ENCODE data around the gene DDIAS.
"Not testable (repeated sequence)": the region's sequence is repeated elsewhere in the genome, so short reads cannot be mapped to it uniquely, and the experiment has no call there.

Gene DDIAS

GRCh38 chr11:82901165-82901921, at the start of gene DDIAS:
Gene DDIAS, plus strand, starts transcription at chr11:82901736. Its CDS starts 13,003 bp downstream, at chr11:82914739.
- H3K4me3 ChIP-seq (ENCODE audit: low read depth, low read length): peak within 1 kb of the TSS; percentile 93
- DNase-seq (ENCODE audit: low read depth): peak; percentile 99
- TF ChIP-seq MAX (IDR thresholded peaks at IDR 0.05; ENCODE audit: low read depth, low read length): peak; percentile 93
- TF ChIP-seq MYC (IDR thresholded peaks at IDR 0.05; ENCODE audit: low read depth, low read length): peak; percentile 80
- TF ChIP-seq POLR2A (IDR thresholded peaks at IDR 0.05; ENCODE audit: extremely low read depth, insufficient read length): peak; percentile 85
- no peak for TF ChIP-seq CTCF (IDR thresholded peaks at IDR 0.05; ENCODE audit: low read depth, low read length)

- no peak for DNase-seq (ENCODE audit: low read depth)
- TF ChIP-seq POLR2A (IDR thresholded peaks at IDR 0.05; ENCODE audit: extremely low read depth, insufficient read length) (no peak), MYC (IDR thresholded peaks at IDR 0.05; ENCODE audit: low read depth, low read length) (no peak)
- no peak overlapping the region for H3K4me3 ChIP-seq (ENCODE audit: low read depth, low read length)
Observed at GRCh38 chr11:82854242-82854641, 47.3 kb upstream of the DDIAS start.

GRCh38 chr11:82854916-82855315, 46.6 kb upstream of the DDIAS start:
- not testable (repeated sequence) for DNase-seq (ENCODE audit: low read depth); H3K4me3 ChIP-seq (ENCODE audit: low read depth, low read length)

- no peak for DNase-seq (ENCODE audit: low read depth)
- no peak overlapping the region for H3K4me3 ChIP-seq (ENCODE audit: low read depth, low read length)
- TF ChIP-seq POLR2A (IDR thresholded peaks at IDR 0.05; ENCODE audit: extremely low read depth, insufficient read length): no peak
- TF ChIP-seq CTCF (IDR thresholded peaks at IDR 0.05; ENCODE audit: low read depth, low read length): no peak
- TF ChIP-seq MAX (IDR thresholded peaks at IDR 0.05; ENCODE audit: low read depth, low read length): no peak
- TF ChIP-seq MYC (IDR thresholded peaks at IDR 0.05; ENCODE audit: low read depth, low read length): no peak
Observed at GRCh38 chr11:82855616-82856015, 45.9 kb upstream of the DDIAS start.

- TF ChIP-seq POLR2A (IDR thresholded peaks at IDR 0.05; ENCODE audit: extremely low read depth, insufficient read length) (no peak), CTCF (IDR thresholded peaks at IDR 0.05; ENCODE audit: low read depth, low read length) (no peak), MAX (IDR thresholded peaks at IDR 0.05; ENCODE audit: low read depth, low read length) (no peak), MYC (IDR thresholded peaks at IDR 0.05; ENCODE audit: low read depth, low read length) (no peak)
- DNase-seq (ENCODE audit: low read depth): no peak
- H3K4me3 ChIP-seq (ENCODE audit: low read depth, low read length): no peak overlapping the region
Observed at GRCh38 chr11:82857145-82857544, 44.4 kb upstream of the DDIAS start.

- H3K4me3 ChIP-seq (ENCODE audit: low read depth, low read length): no peak overlapping the region
- no peak for TF ChIP-seq MYC (IDR thresholded peaks at IDR 0.05; ENCODE audit: low read depth, low read length)
- TF ChIP-seq MAX (IDR thresholded peaks at IDR 0.05; ENCODE audit: low read depth, low read length): no peak
- TF ChIP-seq POLR2A (IDR thresholded peaks at IDR 0.05; ENCODE audit: extremely low read depth, insufficient read length): no peak
- TF ChIP-seq CTCF (IDR thresholded peaks at IDR 0.05; ENCODE audit: low read depth, low read length): no peak
- no peak for DNase-seq (ENCODE audit: low read depth)
Observed at GRCh38 chr11:82858133-82858532, 43.4 kb upstream of the DDIAS start.
